K562 (cell line): ENCODE measurements around the gene LMTK2. TPM values are rescaled to one million over a fixed set of nuclear protein-coding genes. Genes with fewer than 3 reads are reported as not detected.

Experiments used
- AFF4 ChIP-seq: sonication (generic); formaldehyde crosslinking; IDR thresholded peaks from 2 replicates; pipeline ENCODE4 v1.8.0; 2023; ENCODE audit warnings: mild to moderate bottlenecking, missing genetic modification reagents
- ETV1 ChIP-seq: fragments of 450-650 bp; conservative IDR thresholded peaks from 2 replicates; pipeline ENCODE4 v1.6.1; 2016; ENCODE audit warnings: missing genetic modification characterization, control low read depth, low read depth, missing compliant biosample characterization
- FOXM1 ChIP-seq, 2 experiments: fragments of 450-650 bp in 1 of 2; sonication (generic) in 1 of 2; formaldehyde crosslinking in 1 of 2; IDR thresholded peaks; 2 replicates each; pipeline versions ENCODE4 v1.6.1 to v1.9.0; 2017 to 2022; ENCODE audit warnings: low read depth in 2 of 2, mild to moderate bottlenecking in 2 of 2, missing genetic modification reagents in 1 of 2, moderate library complexity in 1 of 2
- FOXO4 ChIP-seq: fragments of 450-650 bp; formaldehyde crosslinking; IDR thresholded peaks from 2 replicates; pipeline ENCODE4 v1.4.0; 2020; ENCODE audit warnings: mild to moderate bottlenecking, moderate library complexity
- MAFG ChIP-seq: fragments of 450-650 bp; conservative IDR thresholded peaks from 2 replicates; pipeline ENCODE4 v1.6.1; 2016; ENCODE audit warnings: missing genetic modification characterization, missing compliant biosample characterization
- MTA3 ChIP-seq: fragments of 450-650 bp; formaldehyde crosslinking; IDR thresholded peaks from 2 replicates; pipeline ENCODE4 v1.6.1; 2017; ENCODE audit warnings: mild to moderate bottlenecking, borderline replicate concordance
- ZZZ3 ChIP-seq: fragments of 450-650 bp; IDR thresholded peaks from 2 replicates; pipeline ENCODE4 v1.6.1; 2016; ENCODE audit warnings: antibody characterized with exemption, mild to moderate bottlenecking, moderate library complexity
- polyA plus RNA-seq, 8 experiments: library from polyadenylated mRNA; depleted of rRNA in 4 of 8; stranded (reverse) in 5 of 8; unstranded in 3 of 8; fragments of >200 nt; fragmentation: Nextera tagmentation in 2 of 8; fragmentation: Illumina TruSeq in 1 of 8; extraction: Ambion mirVana in 2 of 8; extraction: Trizol in 1 of 8; gene quantifications; 2 replicates each; pipeline versions ENCODE4 v1.2.1 to v1.2.3, GENCODE V29; 2011 to 2014; ENCODE audit warnings: inconsistent platforms in 1 of 8, missing spikeins in 1 of 8
- total RNA-seq, 7 experiments: library from RNA; depleted of rRNA in 6 of 7; stranded (reverse); fragments of >200 nt in 6 of 7; fragmentation: Illumina TruSeq in 2 of 7; extraction: Trizol in 2 of 7; gene quantifications; 2 replicates each; pipeline versions ENCODE4 v1.2.1 to v1.2.3, GENCODE V29; 2011 to 2021; ENCODE audit warnings: low replicate concordance in 1 of 7

The LMTK2 gene
- total and polyA plus RNA-seq, 9 of the 15 experiments (the other 6 are each of a cell fraction or from before 2014, with no cell fraction given): 0.78 to 16.4 (median 6.3) TPM

GRCh38 chr7:98196706-98197605, 90.3 kb downstream of the LMTK2 start (continued):
- no peak for TF ChIP-seq FOXO4 (CRISPR knock-in tag)
- TF ChIP-seq ZZZ3: no peak
- no peak for TF ChIP-seq FOXM1 (IDR thresholded peaks at IDR 0.05; ENCODE audit: low read depth)
- TF ChIP-seq FOXM1 (CRISPR knock-in tag; IDR thresholded peaks at IDR 0.05; ENCODE audit: low read depth): no peak
- TF ChIP-seq ETV1 (tag): no peak
- peak; percentile 27 for TF ChIP-seq MAFG (tag)
- no peak for TF ChIP-seq MTA3
- no peak for TF ChIP-seq AFF4 (CRISPR knock-in tag)
